RCC 7860 (cell line): ENCODE data around the gene ADAP1.

Experiments
- DNase-seq: peaks from one replicate; pipeline ENCODE4 v3.0.0-alpha.2; 2015; ENCODE audit warnings: low spot score
- FAIRE-seq: peaks from 2 replicates; lab custom pipeline; 2012; peaks lifted over from hg19 to GRCh38; lab: Jason Lieb, UNC

ADAP1 gene

GRCh38 chr7:871900-872537 lies 82.5 kb downstream of the ADAP1 start:
- FAIRE-seq (no peak), DNase-seq (no peak)

- no peak for DNase-seq
- no peak for FAIRE-seq
Observed at GRCh38 chr7:869348-869747, 85.1 kb downstream of the ADAP1 start.

GRCh38 chr7:868189-868486 lies 86.3 kb downstream of the ADAP1 start:
- no peak for FAIRE-seq
- no peak for DNase-seq

DNA sequence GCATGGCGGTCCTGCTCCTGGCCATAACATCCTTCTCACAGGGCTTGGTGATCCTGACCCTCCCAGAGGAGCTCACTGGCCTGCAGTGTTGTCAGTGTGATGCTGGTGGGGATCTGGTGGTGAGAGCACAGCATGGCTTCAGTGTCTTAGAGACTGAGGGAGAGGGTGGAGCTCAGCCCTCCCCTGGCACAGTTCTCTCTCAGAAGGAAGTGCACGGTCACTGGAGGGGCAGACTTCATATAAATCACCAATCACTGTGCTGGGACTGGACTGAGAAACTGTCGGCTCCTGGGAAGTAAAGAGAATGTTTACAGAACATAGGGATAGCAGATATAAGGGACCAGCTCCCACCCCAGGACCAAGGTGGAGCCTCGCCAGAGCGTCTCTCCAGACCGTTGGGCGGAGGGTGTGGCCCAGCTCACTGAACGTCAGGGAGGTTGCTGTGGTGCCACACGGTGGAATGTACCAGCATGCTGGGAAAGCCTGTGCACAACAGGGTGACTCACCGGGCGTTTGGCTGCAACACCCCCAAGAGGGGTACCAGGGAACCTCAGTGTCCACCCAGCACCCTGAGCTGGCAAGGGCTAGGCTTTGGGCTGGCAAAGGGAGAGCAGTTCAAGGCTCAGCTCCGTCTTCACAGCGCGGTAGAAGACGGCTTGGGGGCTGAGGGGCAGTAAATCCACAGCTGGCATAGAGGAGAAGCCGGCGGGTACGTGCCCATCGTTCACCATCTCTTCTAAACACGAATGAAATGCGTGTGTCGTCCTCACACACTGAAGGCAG lies 86.9 kb downstream of the ADAP1 start:
- FAIRE-seq (no peak), DNase-seq (no peak)

GRCh38 chr7:867001-867405 lies 87.5 kb downstream of the ADAP1 start:
- DNase-seq (no peak), FAIRE-seq (no peak)

GRCh38 chr7:865921-866320 lies 88.6 kb downstream of the ADAP1 start:
- DNase-seq, result no peak
- FAIRE-seq, result no peak

- DNase-seq, result no peak
Observed at GRCh38 chr7:863106-863505, 91.4 kb downstream of the ADAP1 start.

DNA sequence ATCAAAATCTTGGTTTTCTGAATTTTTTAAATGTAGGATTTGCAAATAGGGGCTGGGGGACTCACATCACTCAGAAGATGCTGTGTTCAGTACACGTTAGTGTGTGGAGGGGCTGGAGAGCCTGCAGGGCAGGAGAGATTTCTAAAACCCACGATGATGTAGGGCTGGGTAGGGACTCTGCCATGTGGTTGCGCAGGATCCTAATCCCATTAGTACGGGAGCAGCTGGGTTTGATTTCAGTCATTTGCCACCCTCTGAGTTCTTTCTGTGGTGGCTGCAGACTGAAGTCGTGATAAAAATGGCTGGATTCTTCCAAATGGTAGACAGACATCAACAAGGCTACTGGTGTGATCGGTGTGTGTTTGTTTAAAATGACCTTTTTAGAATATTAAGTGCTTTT lies 92.3 kb downstream of the ADAP1 start:
- FAIRE-seq (no peak), DNase-seq (no peak)

More at GRCh38 chr7:863106-863505, 91.4 kb downstream of the ADAP1 start:
- no peak for FAIRE-seq

- FAIRE-seq (no peak), DNase-seq (no peak)
Observed at GRCh38 chr7:861222-861621, 93.3 kb downstream of the ADAP1 start.

GRCh38 chr7:860149-860548 lies 94.3 kb downstream of the ADAP1 start:
- FAIRE-seq (no peak), DNase-seq (no peak)

- FAIRE-seq (no peak), DNase-seq (no peak)
Observed at GRCh38 chr7:859359-860030, 95.0 kb downstream of the ADAP1 start.

- FAIRE-seq (no peak), DNase-seq (no peak)
Observed at GRCh38 chr7:857661-858060, 96.8 kb downstream of the ADAP1 start.

- no peak for DNase-seq
- no peak for FAIRE-seq
Observed at GRCh38 chr7:856444-857095, 97.9 kb downstream of the ADAP1 start.

GRCh38 chr7:855686-856369 lies 98.7 kb downstream of the ADAP1 start:
- FAIRE-seq, result no peak

DNA sequence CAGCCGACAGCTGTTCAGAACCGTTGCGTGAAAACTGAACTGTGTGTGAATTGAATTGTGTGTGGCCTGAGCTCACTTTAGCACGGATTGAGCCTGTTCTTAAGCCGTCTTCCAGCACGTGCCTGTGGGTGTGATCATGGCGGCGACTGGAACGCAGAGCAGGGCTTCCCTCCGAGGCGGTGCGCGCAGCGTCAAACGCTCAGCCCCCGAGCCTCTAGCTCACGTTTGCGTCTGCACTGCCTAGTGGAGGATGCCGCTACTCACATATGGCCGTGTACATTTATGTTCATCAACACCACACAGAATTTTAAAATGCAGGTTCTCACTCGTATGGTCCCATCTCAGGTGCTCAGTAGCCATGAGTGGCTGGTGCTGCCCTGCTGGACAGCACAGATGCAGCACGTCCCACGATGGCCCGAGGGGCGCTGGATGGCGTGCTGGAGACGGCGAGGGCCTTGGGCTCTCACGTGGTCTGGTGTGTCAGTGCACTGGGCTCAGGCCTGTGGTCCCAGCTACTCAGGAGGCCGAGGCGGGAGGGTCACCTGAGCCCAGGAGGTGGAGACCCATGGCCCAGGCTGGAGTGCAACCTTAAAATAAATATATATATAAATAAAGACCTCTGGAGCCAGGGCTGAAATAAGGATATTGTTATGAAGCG lies 100.2 kb downstream of the ADAP1 start:
- no peak for FAIRE-seq
- no peak for DNase-seq

More at GRCh38 chr7:855686-856369, 98.7 kb downstream of the ADAP1 start:
- DNase-seq, result no peak

- DNase-seq (no peak), FAIRE-seq (no peak)
Observed at GRCh38 chr7:853366-854117, 100.9 kb downstream of the ADAP1 start.

- DNase-seq (no peak), FAIRE-seq (no peak)
Observed at GRCh38 chr7:851204-851603, 103.3 kb downstream of the ADAP1 start.

DNA sequence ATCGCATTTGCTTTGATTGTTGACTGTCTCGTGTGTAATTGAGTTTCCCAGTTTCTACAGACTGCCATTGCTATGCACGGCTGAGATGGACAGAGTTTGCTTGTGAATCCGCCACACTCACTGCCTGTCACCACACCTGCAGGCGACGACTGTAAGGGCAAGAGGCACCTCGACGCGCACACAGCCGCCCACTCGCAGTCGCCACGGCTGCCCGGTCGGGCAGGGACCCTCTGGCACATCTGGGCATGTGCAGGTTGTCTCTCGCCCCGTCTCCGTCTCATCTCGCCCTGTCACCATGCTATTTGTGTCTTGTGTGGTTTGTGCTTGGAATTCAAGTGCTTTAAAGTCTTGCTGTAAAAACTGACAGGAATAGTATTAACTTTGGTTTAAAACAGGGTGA lies 104.7 kb downstream of the ADAP1 start:
- no peak for FAIRE-seq
- no peak for DNase-seq

DNA sequence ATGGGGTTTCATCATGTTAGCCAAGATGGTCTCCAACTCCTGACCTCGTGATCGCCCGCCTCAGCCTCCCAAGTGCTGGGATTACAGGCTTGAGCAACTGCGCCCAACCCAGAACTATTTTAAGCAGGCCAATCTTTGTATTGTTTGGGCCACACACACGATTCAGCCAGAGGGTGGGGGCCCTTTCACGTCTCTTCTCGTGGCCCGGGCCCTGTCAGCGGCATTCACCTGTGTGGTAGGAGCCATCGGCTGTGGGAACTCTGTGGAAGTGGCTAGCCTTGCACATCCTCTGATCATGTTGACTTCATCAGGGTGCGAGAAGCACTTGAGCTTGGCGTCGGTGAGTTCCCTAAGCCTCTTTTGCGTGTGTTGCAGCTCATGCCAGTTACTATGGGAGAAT lies 105.3 kb downstream of the ADAP1 start:
- FAIRE-seq, result no peak

More for the DNA sequence above, 105.3 kb downstream of the ADAP1 start:
- DNase-seq, result no peak
